ENCODE results near the gene BSG. TPM values are rescaled to one million over a fixed set of nuclear protein-coding genes. Genes with fewer than 3 reads are reported as not detected.

Gene BSG
- total RNA-seq, 2 experiments from 2014 or later, result 165 to 175 TPM

DNA sequence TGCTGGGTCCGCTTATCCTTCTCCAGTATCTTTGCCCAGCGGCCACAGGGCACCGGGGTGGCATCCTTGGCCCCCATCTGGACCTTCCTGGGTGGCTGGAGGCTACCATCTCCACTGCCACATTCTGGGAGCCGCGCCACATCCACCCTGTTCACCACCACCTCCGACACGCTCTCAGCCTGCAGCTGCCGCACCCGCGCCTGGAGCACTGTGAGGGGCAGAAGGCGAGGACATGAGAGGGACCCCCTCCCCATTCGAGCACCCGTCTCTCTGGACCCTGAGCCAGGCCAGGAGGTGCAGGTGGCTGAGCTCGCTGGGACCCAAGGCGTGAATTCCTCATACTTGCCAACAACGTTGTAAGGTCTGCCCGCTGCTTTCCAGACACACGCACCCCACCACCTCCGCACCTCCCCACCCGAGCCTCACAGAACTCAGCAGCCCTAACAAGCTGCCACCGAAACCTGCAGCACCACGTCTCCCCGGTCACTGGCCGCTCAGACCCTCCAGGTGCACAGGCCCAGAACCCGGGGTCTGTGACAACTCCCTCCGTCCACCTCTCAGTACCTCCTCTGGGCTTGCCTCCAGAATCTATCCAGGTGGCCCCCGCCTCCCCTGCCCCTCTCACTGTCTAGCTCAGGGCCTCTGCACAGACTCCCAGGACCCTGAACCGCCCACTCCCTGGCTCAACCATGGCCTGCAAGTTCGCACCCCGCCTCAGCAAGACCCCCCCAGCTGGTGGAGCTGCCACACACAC, 57.7 kb downstream of the BSG start:
- ATAC-seq (no peak), DNase-seq (no peak)
- ChIA-PET POLR2A (no interaction called here), CTCF (no interaction called here)
- Mint-ChIP-seq H3K36me3 (ENCODE audit: low read depth) (peaks cover 45% of the 10 kb centered on the region), H3K4me3 (no peak overlapping the region), H3K9me3 (ENCODE audit: low read depth) (no peaks in the 10 kb centered on the region), H3K27ac (no peak overlapping the region), H3K4me1 (peaks cover 29% of the 10 kb centered on the region), H3K27me3 (no peaks in the 10 kb centered on the region)
- intact Hi-C loops (cut with DNase I, micrococcal nuclease), result loop anchor here in 1 of 2 experiments (5.0 kb wide), 1 partner anchor 43 kb away; the partner anchor contains the start of gene HCN2

DNA sequence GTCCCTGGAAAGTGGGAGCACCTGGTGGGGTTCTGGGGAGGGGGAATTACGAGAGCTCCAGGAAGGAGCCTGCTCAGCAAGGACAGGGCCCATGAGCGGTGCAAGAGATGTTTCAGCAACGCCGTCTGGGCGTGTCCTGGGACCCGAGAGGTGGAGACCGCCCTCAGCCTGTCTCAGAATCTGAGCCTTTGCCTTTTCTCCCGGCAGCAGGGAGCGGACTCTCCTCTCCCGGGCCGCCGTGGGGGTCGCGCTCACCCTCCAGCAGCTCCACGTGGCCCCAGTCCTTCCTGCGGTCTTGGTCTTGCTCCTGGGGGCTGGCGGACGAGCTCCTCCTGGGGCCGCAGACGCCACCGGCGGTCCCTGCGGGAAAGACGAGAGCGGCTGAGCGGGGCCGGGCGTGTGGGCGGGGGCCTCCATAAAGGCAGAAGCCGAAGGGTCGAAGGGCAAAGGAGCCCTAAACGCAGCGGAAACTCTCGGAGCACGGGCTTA, 60.2 kb downstream of the BSG start:
- ATAC-seq, result peak; percentile 37
- Mint-ChIP-seq H3K27ac (peak overlapping the region; percentile 91), H3K4me3 (peak overlapping the region; percentile 97), H3K4me1 (peaks cover 29% of the 10 kb centered on the region), H3K27me3 (no peaks in the 10 kb centered on the region), H3K36me3 (ENCODE audit: low read depth) (peaks cover 35% of the 10 kb centered on the region), H3K9me3 (ENCODE audit: low read depth) (no peaks in the 10 kb centered on the region)
- intact Hi-C loops (cut with DNase I, micrococcal nuclease), result loop anchor here (1.0 to 2.0 kb wide), 12 partner anchors 21 to 775 kb away; partner anchors contain the start of genes BSG (in 1 of the 2), CDC34 (in 1 of the 2), DAZAP1 (in 1 of the 2) and HCN2 (in 1 of the 2)
- CTCF ChIA-PET, result interaction anchor here (0.5 kb wide), 1 partner anchor 146 kb away, joined by 3 read pairs; no protein-coding TSS in a partner anchor
- peak; percentile 70 for DNase-seq
- POLR2A ChIA-PET, result interaction anchor here (0.7 kb wide), 1 partner anchor 9 kb away, joined by 3 read pairs; no protein-coding TSS in a partner anchor

Other genes starting within 250 kb of the BSG start
- 10 to 100 TPM; 21.2 to 24.6 TPM for gene MIER2, start 227.8 kb upstream of the BSG start, total RNA-seq
- under 1 TPM; 0.09 to 0.11 TPM for gene C2CD4C, start 163.4 kb upstream of the BSG start, total RNA-seq
- gene SHC2, start 111.6 kb upstream of the BSG start, total RNA-seq, result under 1 TPM in 1 of 2 experiments, not detected in 1; 0.21 TPM
- under 1 TPM in 1 of 2 experiments, not detected in 1; 0.14 TPM for gene MADCAM1, start 76.1 kb upstream of the BSG start, total RNA-seq
- gene TPGS1, start 65.1 kb upstream of the BSG start, total RNA-seq, result 1 to 10 TPM; 6.4 to 8.4 TPM
- 10 to 100 TPM; 36.7 to 41.5 TPM for gene CDC34, start 40.8 kb upstream of the BSG start, total RNA-seq
- 10 to 100 TPM; 22.5 to 25.3 TPM for gene GZMM, start 28.5 kb upstream of the BSG start, total RNA-seq
- under 1 TPM; 0.48 to 0.53 TPM for gene HCN2, start 17.3 kb downstream of the BSG start, total RNA-seq
- gene POLRMT, start 60.9 kb downstream of the BSG start, total RNA-seq, result 10 to 100 TPM; 69.0 to 77.4 TPM
- not detected for gene FGF22, start 67.3 kb downstream of the BSG start, total RNA-seq
- 10 to 100 TPM; 83.0 to 91.3 TPM for gene RNF126, start 90.6 kb downstream of the BSG start, total RNA-seq
- 10 to 100 TPM in 1 of 2 experiments, 1 to 10 TPM in 1; 8.5 to 10.1 TPM for gene FSTL3, start 103.8 kb downstream of the BSG start, total RNA-seq
- not detected for gene PRSS57, start 122.9 kb downstream of the BSG start, total RNA-seq
- gene PALM, start 136.3 kb downstream of the BSG start, total RNA-seq, result under 1 TPM in 1 of 2 experiments, not detected in 1; 0.18 TPM
- gene MISP, start 178.5 kb downstream of the BSG start, total RNA-seq, result under 1 TPM in 1 of 2 experiments, not detected in 1; 0.07 TPM
- 100 to 1,000 TPM; 584 to 738 TPM for gene PTBP1, start 224.9 kb downstream of the BSG start, total RNA-seq
- gene PLPPR3, start 249.4 kb downstream of the BSG start, total RNA-seq, result not detected

Data from activated CD4-positive, alpha-beta T cell treated with anti-CD3 and anti-CD28 coated beads for 36 hours (primary cell).